GM12873 (cell line): Measurements from ENCODE around the gene ZNF750.

Source experiments
- TF ChIP-seq, protein P1 (sequence below): IDR thresholded peaks from 2 replicates; pipeline ENCODE4 v1.5.1; 2012; ENCODE audit warnings: low read depth, mild to moderate bottlenecking, moderate library complexity, low read length, control low read depth; ENCODE audit not compliant: insufficient read depth; ENCODE audit errors: missing control alignments

Gene ZNF750

DNA sequence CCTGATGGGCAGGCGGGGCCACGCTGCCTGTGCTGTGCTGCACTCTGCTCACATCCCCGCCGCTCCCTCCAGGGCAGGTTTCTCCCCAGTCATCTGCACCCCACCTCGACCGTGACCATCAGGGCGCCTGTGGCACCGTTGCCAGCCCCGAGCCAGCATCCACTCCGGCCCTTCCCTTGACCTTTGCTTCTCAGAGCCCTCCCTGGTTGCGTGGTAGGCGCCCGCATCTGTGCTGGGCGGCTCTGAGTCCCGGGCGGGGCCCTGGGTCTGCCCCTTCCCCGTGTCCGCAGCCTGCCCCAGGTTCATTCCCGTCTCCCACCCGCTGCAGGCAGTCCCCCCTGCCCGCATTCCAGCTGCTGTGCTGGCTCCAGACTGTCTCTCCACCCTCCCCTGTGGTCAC is 33.2 kb downstream of the ZNF750 start:
- TF ChIP-seq, protein P1, sequence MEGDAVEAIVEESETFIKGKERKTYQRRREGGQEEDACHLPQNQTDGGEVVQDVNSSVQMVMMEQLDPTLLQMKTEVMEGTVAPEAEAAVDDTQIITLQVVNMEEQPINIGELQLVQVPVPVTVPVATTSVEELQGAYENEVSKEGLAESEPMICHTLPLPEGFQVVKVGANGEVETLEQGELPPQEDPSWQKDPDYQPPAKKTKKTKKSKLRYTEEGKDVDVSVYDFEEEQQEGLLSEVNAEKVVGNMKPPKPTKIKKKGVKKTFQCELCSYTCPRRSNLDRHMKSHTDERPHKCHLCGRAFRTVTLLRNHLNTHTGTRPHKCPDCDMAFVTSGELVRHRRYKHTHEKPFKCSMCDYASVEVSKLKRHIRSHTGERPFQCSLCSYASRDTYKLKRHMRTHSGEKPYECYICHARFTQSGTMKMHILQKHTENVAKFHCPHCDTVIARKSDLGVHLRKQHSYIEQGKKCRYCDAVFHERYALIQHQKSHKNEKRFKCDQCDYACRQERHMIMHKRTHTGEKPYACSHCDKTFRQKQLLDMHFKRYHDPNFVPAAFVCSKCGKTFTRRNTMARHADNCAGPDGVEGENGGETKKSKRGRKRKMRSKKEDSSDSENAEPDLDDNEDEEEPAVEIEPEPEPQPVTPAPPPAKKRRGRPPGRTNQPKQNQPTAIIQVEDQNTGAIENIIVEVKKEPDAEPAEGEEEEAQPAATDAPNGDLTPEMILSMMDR: no peak

DNA sequence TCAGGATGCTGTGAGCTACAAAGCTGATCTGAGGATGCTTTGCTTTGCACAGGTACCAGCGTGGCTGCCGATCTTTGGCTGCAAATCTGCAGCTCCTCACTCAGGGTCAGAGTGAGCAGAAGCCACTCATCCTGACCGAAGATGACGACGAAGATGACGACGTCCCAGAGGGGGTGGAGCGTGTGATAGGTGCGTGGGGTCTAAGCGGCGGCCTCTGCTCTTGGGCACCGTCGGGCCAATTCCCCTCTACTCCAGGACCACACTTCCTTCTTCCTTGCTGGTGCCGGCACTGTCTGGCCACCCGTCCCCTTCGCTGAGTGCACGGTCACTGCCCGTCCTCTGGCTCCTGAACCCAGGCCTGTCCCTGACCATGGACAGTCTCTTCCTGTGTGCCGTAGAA is 34.0 kb downstream of the ZNF750 start:
- TF ChIP-seq, protein P1: no peak

DNA sequence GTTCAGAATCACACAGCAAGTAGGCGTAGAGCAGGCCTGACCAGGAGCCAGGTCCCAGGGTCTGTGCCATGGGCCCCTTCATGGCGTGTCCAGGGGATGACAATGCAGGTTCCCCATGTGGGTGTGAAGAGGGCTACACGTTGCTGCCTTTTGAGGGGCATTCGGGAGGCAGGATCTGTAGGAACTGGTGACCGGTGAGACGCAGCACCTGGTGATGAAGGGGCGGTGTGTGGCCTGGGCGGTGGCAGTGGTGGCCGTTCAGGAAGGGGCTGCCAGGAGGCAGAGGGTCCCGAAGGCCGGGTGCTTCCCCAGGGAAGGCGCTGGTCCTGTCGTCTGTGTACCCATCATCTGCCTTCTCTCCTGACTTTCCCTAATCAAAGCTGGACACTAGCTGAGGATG is 34.6 kb downstream of the ZNF750 start:
- TF ChIP-seq, protein P1: no peak

DNA sequence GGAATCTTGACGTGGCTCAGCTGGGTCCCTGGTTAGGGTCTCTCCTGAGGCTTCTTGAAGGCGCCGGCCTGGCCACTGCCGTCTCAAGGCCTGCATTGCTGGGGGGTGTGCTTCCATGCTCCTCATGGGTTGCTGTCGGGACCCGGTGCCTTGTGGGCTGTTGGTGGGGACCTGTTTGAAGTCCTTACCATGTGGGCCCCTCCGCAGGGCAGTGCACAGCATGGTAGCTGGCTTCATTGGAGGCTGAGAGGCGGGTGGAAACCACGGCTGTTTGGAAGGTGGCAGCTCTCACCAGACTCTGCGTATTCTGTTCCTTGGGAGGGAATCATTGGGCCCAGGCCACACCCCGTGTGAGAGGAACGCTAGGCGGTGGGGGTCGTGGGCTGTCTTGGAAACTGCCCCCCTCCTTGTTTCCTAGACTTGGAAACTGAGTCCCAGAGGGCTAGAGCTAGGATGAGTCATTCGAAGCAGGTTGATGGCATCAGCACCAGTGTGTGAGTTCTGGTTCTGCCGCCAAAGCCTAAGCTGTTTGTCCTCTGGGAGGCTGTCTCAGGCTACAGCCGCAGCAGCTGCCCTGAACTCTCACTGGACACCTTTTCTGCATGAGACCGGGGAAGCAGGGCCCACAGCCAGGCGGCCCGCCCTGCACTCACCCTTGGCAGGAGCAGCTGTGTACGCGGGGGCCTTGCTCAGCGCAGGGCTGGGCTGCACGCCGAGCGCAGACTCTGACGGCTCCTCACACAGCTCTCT is 35.2 kb downstream of the ZNF750 start:
- TF ChIP-seq, protein P1: no peak

DNA sequence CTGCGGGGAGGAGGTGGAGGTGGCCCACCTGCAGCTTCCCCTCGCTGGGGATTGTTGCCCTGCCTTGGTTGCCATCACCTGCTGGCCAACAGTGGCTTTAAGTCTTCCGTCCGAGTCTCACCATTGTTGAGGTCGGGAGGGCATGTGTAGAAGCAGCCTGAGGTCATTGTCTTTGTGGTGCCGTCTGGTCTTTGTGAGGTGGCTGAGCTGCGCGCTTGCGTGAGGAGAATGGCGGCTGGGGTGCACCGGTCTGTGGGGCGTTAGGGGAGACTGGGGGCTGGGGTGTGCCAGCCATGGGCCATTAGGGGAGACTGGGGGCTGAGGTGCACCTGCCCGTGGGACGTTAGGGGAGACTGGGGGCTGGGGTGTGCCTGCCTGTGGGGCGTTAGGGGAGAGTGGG is 36.2 kb downstream of the ZNF750 start:
- TF ChIP-seq, protein P1: no peak

DNA sequence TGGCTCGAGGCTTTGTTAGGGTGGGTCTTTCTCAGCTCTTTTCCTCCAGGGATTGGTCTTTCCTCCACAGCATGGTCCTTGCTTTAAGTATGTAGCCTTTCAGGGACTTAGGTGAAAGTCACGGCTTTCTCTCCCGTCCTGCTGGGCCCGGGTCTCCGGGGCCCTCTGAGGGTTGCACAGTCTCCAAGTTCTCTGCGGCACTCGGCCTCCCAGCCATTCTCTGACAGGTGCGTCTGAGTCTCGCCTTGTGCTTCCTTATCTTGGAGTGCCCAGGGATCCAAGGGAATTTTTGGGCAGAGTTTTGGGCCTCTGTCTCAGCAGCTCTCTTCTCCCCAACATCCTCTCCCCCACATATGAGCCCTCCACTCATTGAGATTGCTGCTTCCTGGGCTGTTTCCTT is 36.6 kb downstream of the ZNF750 start:
- TF ChIP-seq, protein P1: no peak

DNA sequence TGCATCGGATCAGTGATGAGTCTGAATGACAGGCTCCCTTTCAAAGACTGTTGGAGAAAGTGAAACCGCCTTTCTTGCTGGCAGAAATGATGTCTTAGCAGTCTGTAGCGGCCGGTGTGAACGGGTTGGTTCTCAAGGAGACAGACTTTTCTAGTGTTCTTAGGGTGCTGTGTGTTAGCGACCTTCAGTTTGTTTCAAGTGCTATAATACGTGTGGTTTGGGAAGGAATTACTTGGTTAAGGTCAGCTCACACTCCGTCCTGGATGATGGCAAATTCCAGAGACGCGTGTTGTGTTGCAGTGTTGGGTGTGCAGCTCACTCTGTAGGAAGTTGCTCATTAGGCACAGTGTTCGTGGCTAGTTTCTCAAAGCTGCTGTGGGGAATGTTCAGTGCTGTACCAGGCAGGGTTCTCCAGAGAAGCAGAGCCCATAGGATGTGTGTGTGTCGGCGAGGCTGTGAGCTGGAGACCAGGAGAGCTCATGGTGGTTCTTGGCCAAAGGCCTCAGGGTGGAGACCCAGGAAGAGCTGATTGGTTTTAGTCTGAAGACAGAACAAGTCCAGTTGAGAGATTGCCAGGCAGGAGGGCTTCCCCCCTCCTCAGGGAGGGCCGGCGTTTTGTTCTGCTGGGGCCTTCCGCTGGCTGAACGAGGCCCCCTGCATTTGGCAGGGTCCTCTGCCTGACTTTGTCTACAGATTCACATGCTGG is 37.6 kb downstream of the ZNF750 start:
- TF ChIP-seq, protein P1: no peak
